ENCODE results near the gene CD86.
"Not testable (repeated sequence)": the region's sequence is repeated elsewhere in the genome, so short reads cannot be mapped to it uniquely, and the experiment has no call there.

CD86 gene

DNA sequence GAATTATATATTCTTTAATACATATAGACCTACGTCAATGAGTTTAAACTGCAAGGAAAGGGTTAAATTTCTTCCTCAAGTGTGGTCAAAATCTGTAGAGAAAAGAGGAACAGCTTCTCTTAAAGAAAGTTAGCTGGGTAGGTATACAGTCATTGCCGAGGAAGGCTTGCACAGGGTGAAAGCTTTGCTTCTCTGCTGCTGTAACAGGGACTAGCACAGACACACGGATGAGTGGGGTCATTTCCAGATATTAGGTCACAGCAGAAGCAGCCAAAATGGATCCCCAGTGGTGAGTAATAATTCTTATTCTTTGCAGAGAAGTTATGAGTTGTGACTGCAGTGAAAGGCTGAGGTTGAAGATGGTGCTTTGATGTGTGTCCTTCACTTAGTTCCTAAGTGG, at the start of gene CD86:
Gene CD86 (plus strand): TSS at position 148 of the 400 bp plus-strand sequence. CDS start 128 bp downstream, at position 276.
- no peak for DNase-seq

GRCh38 chr3:122006267-122006666, 48.9 kb upstream of the CD86 start:
- DNase-seq: no peak

DNA sequence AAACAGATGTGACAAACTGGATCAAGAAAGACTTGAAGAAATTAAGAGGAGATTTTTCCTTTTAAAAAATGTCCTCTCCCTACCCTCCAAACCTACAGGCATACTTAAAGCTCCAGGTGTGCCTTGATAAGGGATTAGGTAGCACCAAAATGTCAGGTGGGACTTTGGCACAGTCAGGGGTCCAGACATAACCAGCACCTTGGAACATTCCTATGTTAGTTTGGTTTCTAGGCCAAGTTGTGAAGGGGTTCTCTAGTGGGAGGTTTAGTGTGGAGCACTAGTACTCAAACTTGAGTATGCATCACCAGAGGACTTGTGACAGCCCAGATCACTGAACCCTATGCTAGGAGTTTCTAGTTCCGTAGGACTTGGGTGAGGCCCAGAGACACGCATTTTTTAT, 47.0 kb upstream of the CD86 start:
- DNase-seq: no peak

DNA sequence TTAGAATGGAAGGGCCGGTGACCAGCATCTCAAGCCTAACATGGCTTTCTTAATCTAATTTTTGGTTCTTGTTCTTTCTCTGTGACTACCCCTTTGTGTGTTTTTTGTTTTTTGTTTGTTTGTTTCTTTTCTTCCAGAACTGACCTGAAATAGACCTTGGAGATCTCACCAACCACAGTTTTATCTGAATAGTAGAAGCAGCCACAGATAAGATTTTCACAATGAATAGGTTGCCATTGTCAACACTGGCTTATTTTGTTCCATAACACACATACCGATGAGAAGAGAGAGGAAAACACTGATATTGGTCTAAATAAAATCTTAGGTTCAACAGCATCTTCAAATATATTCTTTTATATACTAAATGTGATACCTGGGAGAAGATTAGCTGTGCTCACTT, 44.7 kb upstream of the CD86 start:
- no peak for DNase-seq

DNA sequence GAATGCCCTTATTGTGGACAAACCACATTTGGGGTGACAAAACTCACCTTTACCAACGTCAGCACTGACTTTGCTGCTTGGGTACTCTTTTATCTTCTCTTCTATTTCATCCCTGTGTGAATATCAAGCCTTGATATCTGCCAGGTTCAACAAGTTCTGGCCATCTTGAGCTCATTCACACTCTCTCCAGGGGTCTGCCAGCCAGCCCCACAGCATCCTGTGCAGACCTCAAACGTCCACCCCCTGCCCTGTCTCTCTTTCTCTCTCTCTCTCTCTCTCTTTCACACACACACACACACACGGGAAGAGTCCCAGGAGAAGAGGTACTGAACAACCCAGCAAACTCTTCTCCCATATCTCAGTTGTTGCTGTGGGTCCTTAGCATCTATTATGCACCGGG, 43.8 kb upstream of the CD86 start:
- DNase-seq: no peak

DNA sequence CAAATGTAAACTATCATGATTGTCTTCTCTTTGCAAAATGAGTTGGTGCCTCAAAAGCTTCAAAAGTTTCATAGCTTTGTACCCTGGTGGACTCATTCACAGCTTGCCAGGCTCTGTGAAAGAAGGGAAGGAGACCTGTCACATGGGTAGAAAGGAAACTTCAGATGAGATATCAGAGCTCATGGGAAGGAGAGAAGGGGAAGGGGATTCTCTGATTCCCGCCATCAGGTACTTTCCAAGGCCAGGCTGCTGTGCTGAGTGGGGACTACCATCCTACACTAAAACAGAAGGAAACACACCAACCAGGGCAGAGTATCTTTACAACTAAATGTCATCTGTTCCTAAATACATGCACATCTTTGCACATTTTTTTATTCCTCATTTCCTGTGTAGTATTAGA, 42.3 kb upstream of the CD86 start:
- DNase-seq: no peak

DNA sequence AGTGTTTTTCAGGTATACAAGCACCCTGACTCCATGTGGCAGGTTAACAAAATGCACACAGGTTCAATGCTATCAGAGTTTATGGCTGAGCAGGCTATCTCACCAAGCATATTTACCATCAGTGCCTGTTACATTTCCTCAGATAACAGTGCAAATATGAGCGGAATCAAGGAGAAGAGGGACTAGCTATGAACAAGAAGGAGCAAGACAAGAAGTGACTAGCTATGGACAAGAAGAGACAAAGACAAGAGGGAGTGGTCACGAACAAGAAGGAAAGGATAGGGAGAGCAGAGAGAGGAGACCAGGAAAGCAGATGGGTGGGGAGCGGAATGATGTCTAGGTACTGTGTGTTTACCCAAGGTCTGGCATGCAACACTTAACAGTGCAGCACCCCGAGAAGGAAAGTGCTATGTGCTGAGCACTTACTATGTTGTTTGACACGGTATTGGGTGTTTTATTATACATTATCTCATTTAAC, 41.7 kb upstream of the CD86 start:
- DNase-seq: no peak

DNA sequence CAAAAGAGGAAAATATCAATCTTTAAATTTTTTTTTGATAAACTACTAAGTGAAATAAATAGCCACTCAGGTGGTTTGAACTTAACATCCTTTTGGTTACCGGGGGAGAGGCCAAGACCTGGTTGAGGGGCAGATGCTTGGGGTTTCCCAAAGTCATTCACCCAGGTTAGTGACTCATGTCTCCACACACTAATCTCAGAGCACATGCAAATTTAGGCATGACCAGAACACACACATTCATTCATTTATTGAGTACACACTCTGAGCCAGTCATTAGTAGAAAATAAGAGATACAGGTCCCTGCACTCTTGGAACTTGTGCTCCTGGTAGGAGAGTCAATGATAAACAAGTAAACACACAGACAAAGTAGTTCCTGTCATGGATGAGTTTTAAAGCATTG, 40.4 kb upstream of the CD86 start:
- DNase-seq: no peak

GRCh38 chr3:122019493-122019892, 35.7 kb upstream of the CD86 start:
- no peak for DNase-seq

- no peak for DNase-seq
Measured at GRCh38 chr3:122021037-122021436, 34.1 kb upstream of the CD86 start.

GRCh38 chr3:122021811-122022401, 33.3 kb upstream of the CD86 start, which contains the start of gene ILDR1:
Gene ILDR1 (minus strand): TSS chr3:122022247. CDS start chr3:122022077, 170 bp downstream.
- peak; percentile 81 for DNase-seq

DNA sequence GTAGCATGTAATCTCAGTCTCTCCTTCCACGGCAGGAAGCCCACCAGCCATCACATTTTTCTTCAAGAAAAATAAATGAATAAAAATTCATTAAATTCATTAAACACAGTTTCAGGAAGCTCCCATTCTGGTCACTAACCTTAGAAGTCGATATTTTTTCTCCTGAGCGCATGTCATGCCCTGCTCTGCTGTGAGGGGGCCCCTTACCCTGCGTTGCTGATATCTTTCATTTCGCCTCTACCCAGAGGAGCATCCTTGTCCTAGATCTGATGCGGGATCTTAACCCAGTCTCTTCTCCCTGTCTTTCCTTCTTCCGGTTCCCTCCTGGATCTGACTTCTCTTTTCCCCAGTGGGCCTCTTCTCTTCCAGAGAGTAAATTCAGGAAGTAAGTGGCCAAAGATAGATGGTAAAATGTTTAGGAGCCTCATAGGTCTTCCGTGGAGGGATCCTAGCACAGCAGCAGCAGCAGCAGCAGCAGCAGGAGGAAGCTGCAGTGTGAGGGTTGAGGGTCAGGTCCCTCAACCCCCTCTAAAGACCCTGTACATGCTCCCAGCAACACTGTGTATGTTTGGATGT, 31.7 kb upstream of the CD86 start:
- no peak for DNase-seq

DNA sequence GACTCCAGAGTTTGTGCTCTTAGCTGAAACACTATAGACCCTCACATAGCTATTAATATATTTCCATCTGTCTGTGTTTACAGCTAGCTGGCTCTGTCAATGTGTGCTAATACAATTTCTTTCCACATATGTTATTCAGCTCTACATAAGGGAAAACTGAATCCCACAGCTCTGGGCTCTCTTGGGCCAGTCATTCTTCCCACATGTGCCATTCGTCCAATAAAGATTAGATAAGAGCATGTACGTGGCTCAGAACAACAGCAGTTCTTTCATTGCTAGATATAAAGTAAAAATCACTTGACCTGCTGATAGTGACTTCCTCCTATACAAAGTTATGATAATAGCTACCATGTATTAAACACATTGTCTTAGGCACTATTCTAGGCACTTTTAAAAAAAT, 30.4 kb upstream of the CD86 start:
- DNase-seq: no peak

- DNase-seq: no peak
Measured at GRCh38 chr3:122025296-122025695, 29.9 kb upstream of the CD86 start.

DNA sequence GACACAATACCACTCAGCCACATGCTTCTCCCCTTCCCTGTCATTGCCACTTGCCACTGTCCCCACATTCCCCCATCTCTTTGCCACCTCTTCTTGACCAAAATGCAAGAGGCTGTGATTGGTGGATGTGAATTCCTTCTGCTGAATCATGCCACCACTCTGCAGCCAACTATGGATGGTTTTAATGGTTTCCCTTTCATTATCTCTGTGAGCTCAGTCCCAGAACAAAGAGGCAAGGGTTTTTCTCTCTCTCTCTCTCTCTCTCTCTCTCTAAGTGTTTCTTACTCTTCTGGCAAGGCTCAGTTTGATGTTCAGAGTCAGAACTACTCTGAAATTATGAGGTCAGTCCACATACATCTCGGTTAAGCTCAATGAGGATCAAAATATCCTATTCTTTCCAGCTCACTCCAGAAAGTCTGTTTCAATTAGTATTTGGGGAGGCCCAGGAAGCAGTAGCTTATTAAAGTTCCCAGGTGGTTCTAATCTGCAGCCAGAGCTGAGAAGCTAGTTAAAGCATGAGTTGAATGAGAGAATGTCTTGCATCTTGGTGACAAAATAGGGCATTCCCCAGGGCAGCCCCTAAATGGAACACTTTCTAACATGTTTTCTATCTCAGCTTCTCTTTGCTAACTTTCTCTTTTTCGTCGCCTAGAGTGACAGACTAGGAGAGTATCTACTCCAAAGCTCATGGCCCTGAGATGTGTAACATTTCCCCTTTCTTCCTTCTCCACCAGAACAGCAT, 24.6 kb upstream of the CD86 start:
- DNase-seq: no peak

DNA sequence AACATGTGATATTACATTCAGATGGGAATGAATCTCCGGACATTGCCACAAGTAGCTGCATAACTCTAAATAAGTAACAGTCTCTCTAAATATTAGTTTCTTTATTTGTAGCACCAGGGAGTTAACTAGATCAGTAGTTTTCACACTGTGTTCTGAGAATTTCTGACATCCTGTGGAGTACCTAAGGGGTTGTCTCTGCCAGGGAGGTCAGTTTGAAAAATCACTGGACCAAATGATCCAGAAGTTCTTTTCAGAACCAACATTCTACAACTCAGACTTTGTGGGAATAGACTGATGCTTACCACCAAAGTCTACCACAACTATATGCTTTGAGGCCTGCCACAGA, 24.1 kb upstream of the CD86 start:
- no peak for DNase-seq

DNA sequence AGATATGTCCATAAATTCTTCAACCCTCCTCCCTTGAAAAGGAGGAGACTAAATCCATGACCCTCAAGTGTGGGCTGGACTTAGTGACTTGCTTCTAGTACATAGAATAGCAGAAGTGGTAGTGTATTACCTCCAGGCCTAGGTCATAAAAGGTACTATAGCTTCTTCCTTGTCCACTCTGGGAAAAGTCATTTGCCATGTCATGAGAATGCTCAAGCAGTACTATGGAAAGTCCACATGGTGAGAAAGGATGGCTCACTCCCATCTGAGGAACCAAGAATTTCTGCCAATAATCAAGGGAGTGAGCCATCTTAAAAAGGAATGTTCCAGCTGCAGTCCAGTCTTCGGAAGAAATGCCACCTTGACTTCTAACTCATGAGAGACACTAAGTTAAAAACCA, 22.6 kb upstream of the CD86 start:
- DNase-seq: no peak

DNA sequence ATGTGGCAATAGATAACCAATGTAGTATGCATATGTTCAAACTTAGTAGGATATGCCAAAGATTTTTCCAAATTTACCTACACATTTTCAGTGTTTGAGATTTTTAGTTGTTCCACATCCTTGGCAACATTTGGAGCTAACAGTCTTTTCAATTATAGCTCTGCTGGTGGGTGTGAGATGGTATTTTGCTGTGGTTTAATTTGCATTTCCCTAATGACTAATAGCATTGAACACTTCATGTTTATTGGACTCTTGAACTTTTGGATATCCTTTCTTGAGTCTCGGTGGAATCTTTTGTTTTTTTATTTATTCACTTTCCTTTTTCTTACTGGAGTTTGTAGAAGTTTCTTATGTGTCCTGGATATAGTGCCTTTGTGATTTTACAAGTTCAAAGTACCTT, 22.1 kb upstream of the CD86 start:
- DNase-seq: no peak

DNA sequence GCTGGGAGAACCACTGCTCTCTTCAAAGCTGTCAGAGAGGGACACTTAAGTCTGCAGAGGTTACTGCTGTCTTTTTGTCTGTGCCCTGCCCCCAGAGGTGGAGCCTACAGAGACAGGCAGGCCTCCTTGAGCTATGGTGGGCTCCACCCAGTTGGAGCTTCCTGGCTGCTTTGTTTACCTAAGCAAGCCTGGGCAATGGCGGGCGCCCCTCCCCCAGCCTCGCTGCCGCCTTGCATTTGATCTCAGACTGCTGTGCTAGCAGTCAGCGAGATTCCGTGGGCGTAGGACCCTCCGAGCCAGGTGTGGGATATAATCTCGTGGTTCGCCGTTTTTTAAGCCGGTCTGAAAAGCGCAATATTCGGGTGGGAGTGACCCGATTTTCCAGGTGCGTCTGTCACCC, 7.9 kb upstream of the CD86 start:
- not testable (repeated sequence) for DNase-seq

DNA sequence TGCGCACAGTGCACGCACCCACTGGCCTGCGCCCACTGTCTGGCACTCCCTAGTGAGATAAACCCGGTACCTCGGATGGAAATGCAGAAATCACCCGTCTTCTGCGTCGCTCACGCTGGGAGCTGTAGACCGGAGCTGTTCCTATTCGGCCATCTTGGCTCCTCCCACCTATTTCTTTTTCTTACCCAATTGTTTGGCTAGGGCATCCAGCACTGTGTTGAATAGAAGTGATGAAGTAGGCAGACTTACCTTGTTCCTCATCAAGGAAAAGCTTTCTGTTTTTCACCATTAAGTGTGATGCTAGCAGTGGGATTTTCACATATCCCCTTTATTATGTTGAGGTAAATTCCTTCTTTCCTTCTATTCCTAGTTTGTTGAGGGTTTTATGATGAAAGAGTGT, 7.4 kb upstream of the CD86 start:
- DNase-seq: not testable (repeated sequence)

DNA sequence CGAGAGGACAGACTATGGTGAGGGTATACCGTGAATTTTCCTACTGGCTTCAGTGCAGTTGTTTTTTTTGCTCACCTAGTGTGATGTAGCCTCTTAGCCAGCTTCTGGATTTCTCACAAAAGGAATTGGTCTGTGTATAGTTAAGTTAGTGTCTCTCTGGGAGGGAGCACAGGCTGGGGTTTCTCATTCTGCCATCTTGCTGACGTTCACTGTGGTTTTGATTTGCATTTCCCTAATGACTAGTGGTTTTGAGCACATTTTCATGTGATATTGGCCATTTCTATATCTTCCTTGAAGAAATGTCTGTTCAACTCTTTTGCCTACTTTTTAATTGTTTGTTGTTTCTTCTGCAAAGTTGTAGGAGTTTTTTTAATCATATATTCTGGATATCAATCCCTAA, 2.2 kb upstream of the CD86 start:
- no peak for DNase-seq

GRCh38 chr3:122057671-122058070, 2.5 kb downstream of the CD86 start:
- DNase-seq: no peak

DNA sequence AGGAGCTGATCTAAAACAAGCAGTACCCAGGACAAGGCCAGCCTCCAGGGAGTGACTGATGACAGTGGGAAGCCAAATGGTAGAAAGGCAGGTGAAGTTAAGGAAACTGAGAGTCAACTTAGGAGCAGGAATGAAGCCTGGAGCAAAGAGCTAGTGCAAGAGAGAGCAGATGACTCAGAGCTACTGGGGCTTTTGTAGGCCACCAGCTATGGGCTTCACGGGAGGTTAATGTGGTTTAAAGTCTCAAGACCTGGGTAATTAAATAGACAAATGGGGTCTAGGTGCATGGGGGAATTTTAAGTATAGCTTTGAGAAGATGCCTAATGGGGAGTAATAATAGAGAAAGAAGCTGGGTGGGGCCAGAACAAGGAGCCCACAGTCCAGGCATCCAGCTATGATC, 3.1 kb downstream of the CD86 start:
- DNase-seq: no peak

DNA sequence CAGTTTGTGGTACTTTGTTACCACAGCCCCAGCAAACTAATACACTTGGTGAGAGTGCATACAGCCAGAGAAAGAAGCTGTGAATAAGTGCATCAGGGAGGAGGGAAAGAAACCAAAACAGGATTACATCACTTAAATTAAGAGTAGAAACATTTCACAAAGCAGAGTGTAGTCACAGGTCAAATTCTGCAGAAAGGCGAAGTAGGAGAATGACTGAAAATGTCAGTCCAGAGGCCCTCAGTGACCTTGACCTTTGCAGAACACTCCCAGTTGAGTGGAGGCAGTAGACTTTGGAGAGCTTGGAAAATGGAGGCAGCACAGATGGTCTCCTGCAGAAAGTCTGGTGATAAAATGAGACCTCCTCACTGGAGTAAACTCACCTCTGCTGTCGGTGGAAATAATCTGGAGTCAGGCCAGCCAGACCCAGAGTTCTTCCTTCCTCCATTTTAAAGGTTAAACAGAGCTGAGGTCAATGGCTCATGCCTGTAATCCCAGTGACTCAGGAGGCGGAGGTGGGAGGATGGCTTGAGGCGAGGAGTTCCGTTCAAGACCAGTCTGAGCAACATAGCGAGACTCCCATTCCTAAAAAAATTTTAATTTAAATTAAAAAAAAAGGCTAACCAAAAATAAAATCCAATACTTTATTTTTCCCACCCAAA, 5.0 kb downstream of the CD86 start:
- DNase-seq: no peak

All from NCI-H2029 (cell line).